ENCODE results near the gene CDH4. TPM values are rescaled to one million over a fixed set of nuclear protein-coding genes. Genes with fewer than 3 reads are reported as not detected.

The CDH4 gene
- total and polyA plus RNA-seq, 2 of the 8 experiments (the other 6 are each of a cell fraction or from before 2014, with no cell fraction given): 4.3 to 7.9 TPM

DNA sequence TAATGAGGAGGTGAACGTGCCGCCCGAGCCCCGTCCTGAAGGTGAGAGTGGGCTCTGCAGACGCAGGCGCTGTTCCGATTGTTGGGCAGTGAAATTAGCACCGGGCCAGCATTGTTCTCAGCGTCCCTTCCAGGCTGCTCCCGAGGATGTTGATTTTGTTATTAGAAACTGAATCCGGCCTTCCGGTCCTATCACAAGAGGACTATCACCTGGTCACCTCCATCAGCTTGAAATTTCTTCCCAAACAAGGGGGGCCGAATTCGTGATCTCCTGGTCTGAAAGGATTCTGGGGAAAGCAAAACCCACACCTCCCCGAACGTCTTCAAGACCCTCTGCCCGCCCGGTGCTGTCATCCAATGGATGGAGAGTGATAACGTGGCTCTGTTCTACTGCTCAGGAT is 627.6 kb downstream of the CDH4 start:
- Histone ChIP-seq H3K14ac (ENCODE audit: insufficient read length) (no peak overlapping the region), H2BK20ac (ENCODE audit: low read length) (no peak overlapping the region), H3K4me2 (ENCODE audit: insufficient read depth in 1 of 2, low read depth in 2 of 2, low read length in 2 of 2) (no peak overlapping the region), H2BK12ac (ENCODE audit: low read depth, low read length) (no peak overlapping the region), H3K4me1 (replicated peaks in 1 of 4; ENCODE audit: control insufficient read depth in 3 of 4, insufficient read depth in 4 of 4, low read length in 3 of 4) (no peaks in the 10 kb centered on the region), H2BK15ac (ENCODE audit: low read length) (no peak overlapping the region), H2BK120ac (replicated peaks; ENCODE audit: low read depth, low read length) (no peak overlapping the region), H3K79me1 (ENCODE audit: low read depth, low read length) (no peaks in the 10 kb centered on the region), H4K5ac (ENCODE audit: insufficient read length, low read depth, low read length) (no peak overlapping the region), H3K4me3 (ENCODE audit: extremely low read depth in 1 of 4, insufficient read depth in 2 of 4, low read depth in 3 of 4, low read length in 4 of 4) (no peak overlapping the region), H3K23me2 (ENCODE audit: low read depth, low read length) (no peaks in the 10 kb centered on the region), H3K79me2 (ENCODE audit: control insufficient read depth in 1 of 2, insufficient read depth in 2 of 2, low read length in 2 of 2) (no peaks in the 10 kb centered on the region), H3K36me3 (ENCODE audit: control insufficient read depth in 2 of 4, insufficient read depth in 4 of 4, low read length in 3 of 4) (no peaks in the 10 kb centered on the region), H4K8ac (ENCODE audit: extremely low read depth, insufficient read depth, low read length) (no peak overlapping the region), H2BK5ac (ENCODE audit: low read depth, low read length) (no peak overlapping the region), H3K9me3 (ENCODE audit: insufficient read depth in 2 of 2, low read depth in 1 of 2, low read length in 1 of 2) (no peaks in the 10 kb centered on the region), H3K23ac (ENCODE audit: insufficient read length) (no peak overlapping the region), H3K9ac (replicated peaks in 1 of 4; ENCODE audit: extremely low read depth in 1 of 4, low read depth in 3 of 4, low read length in 3 of 4) (no peak overlapping the region), H4K20me1 (replicated peaks in 1 of 2; ENCODE audit: control insufficient read depth in 1 of 2, insufficient read depth in 2 of 2, low read length in 2 of 2) (no peaks in the 10 kb centered on the region), H3K56ac (replicated peaks; ENCODE audit: insufficient read length, low read depth, low read length) (no peak overlapping the region), H3K27me3 (replicated peaks in 1 of 4; ENCODE audit: control insufficient read depth in 3 of 4, extremely low read depth in 1 of 4, insufficient read depth in 3 of 4, low read length in 3 of 4) (no peaks in the 10 kb centered on the region; a peak in 2 of 7 replicates), H4K91ac (replicated peaks; ENCODE audit: insufficient read length, low read length) (no peak overlapping the region), H3K27ac (ENCODE audit: low read depth, low read length) (no peak overlapping the region), H3K18ac (ENCODE audit: extremely low read depth, low read length) (no peak overlapping the region), H2AFZ (ENCODE audit: low read length) (no peak overlapping the region), H2AK5ac (ENCODE audit: low read depth, low read length) (no peak overlapping the region; the same call in 1 of the 2 replicates), H3K4ac (replicated peaks; ENCODE audit: insufficient read length, low read depth, low read length) (no peak overlapping the region)
- WGBS, 2 experiments (ENCODE audit: extremely low coverage in 1 of 2, insufficient coverage in 1 of 2, insufficient read length in 1 of 2, insufficient replicate concordance in 2 of 2, low coverage in 1 of 2, low lambda C conversion rate in 2 of 2, missing lambda C conversion rate in 1 of 2): 91% methylated on average over 19 of the region's 19 CpGs; no CpG with 5 or more reads in 1 of the 2 experiments
- TF ChIP-seq KDM1A (IDR thresholded peaks at IDR 0.05; ENCODE audit: borderline replicate concordance, low read length) (peak; percentile 46; the same call in 1 of the 2 replicates), RAD21 (IDR thresholded peaks at IDR 0.05 in 1 of 2, conservative IDR thresholded peaks at IDR 0.05 in 1 of 2; ENCODE audit: low read depth in 2 of 2, low read length in 2 of 2) (no peak)
- no peak for DNase-seq (ENCODE audit: low read depth in 1 of 2, low spot score in 2 of 2)
- ChIA-PET CTCF (ENCODE audit: partially characterized antibody) (no interaction called here), POLR2A (ENCODE audit: partially characterized antibody) (no interaction called here)
- FAIRE-seq: no peak

Measured in H1 (cell line).